Muscle layer of colon (tissue), 2 donors: Measurements from ENCODE around the gene C16orf54.
"Not testable (repeated sequence)": the region's sequence is repeated elsewhere in the genome, so short reads cannot be mapped to it uniquely, and the experiment has no call there.

ENCODE experiments used
- H3K27ac ChIP-seq: one replicate; pipeline ENCODE4 v1.7.0; 2013; ENCODE audit warnings: low read depth, mild to moderate bottlenecking, low read length, moderate library complexity
- H3K27me3 ChIP-seq, 2 donors: one replicate each; pipeline ENCODE4 v1.7.0; 2013; ENCODE audit warnings: low read length in 2 of 2, mild to moderate bottlenecking in 2 of 2; ENCODE audit not compliant: insufficient read depth in 2 of 2, control insufficient read depth in 1 of 2
- H3K36me3 ChIP-seq: one replicate; pipeline ENCODE4 v1.7.0; 2013; ENCODE audit warnings: mild to moderate bottlenecking, low read length; ENCODE audit not compliant: insufficient read depth
- H3K4me1 ChIP-seq: one replicate; pipeline ENCODE4 v1.7.0; 2013; ENCODE audit warnings: mild to moderate bottlenecking, low read length; ENCODE audit not compliant: insufficient read depth
- H3K4me3 ChIP-seq, 2 donors: one replicate each; pipeline ENCODE4 v1.7.0; 2013; ENCODE audit warnings: low read length in 2 of 2, low read depth in 1 of 2, mild to moderate bottlenecking in 1 of 2, moderate library complexity in 1 of 2
- H3K9ac ChIP-seq: one replicate; pipeline ENCODE4 v1.7.0; 2013; ENCODE audit warnings: low read length
- H3K9me3 ChIP-seq: one replicate; pipeline ENCODE4 v1.7.0; 2013; ENCODE audit warnings: mild to moderate bottlenecking, low read length
- donor health status: abdominal sarcoma.
- donor health status: Adenocarcinoma of cecum.

C16orf54 gene

GRCh38 chr16:29714972-29715371 is 30.8 kb downstream of the C16orf54 start:
- no peak overlapping the region for H3K27ac ChIP-seq
- no peak overlapping the region for H3K9ac ChIP-seq
- H3K4me1 ChIP-seq = peaks cover 6% of the 10 kb centered on the region
- H3K4me3 ChIP-seq = no peak overlapping the region
- no peaks in the 10 kb centered on the region for H3K36me3 ChIP-seq
- H3K9me3 ChIP-seq = no peaks in the 10 kb centered on the region
- no peaks in the 10 kb centered on the region for H3K27me3 ChIP-seq

- Histone ChIP-seq H3K4me1 (peaks cover 6% of the 10 kb centered on the region), H3K36me3 (no peaks in the 10 kb centered on the region), H3K27me3 (no peaks in the 10 kb centered on the region), H3K27ac (no peak overlapping the region), H3K4me3 (no peak overlapping the region), H3K9me3 (no peaks in the 10 kb centered on the region), H3K9ac (no peak overlapping the region)
Measured at GRCh38 chr16:29714396-29714795, 31.4 kb downstream of the C16orf54 start.

GRCh38 chr16:29712809-29713208 is 33.0 kb downstream of the C16orf54 start:
- H3K36me3 ChIP-seq = no peaks in the 10 kb centered on the region
- H3K9ac ChIP-seq = no peak overlapping the region
- no peak overlapping the region for H3K27ac ChIP-seq
- H3K4me1 ChIP-seq = peaks cover 6% of the 10 kb centered on the region
- H3K9me3 ChIP-seq = no peaks in the 10 kb centered on the region
- H3K27me3 ChIP-seq = no peaks in the 10 kb centered on the region
- H3K4me3 ChIP-seq = no peak overlapping the region

- Histone ChIP-seq H3K36me3 (no peaks in the 10 kb centered on the region), H3K9me3 (no peaks in the 10 kb centered on the region), H3K4me3 (no peak overlapping the region), H3K27ac (no peak overlapping the region), H3K27me3 (no peaks in the 10 kb centered on the region), H3K9ac (no peak overlapping the region), H3K4me1 (peaks cover 6% of the 10 kb centered on the region)
Measured at GRCh38 chr16:29710227-29711219, 35.3 kb downstream of the C16orf54 start.

GRCh38 chr16:29709657-29710056 is 36.1 kb downstream of the C16orf54 start:
- not testable (repeated sequence) for H3K4me1 ChIP-seq, H3K36me3 ChIP-seq, H3K27ac ChIP-seq, H3K9me3 ChIP-seq, H3K4me3 ChIP-seq, H3K27me3 ChIP-seq, H3K9ac ChIP-seq

GRCh38 chr16:29708917-29709600 is 36.7 kb downstream of the C16orf54 start:
- Histone ChIP-seq H3K4me3 (no peak overlapping the region), H3K9me3 (no peaks in the 10 kb centered on the region), H3K9ac (no peak overlapping the region), H3K4me1 (peaks cover 6% of the 10 kb centered on the region), H3K27ac (no peak overlapping the region), H3K36me3 (no peaks in the 10 kb centered on the region), H3K27me3 (no peaks in the 10 kb centered on the region)

- not testable (repeated sequence) for H3K9me3 ChIP-seq, H3K36me3 ChIP-seq, H3K4me1 ChIP-seq, H3K27me3 ChIP-seq, H3K27ac ChIP-seq, H3K9ac ChIP-seq, H3K4me3 ChIP-seq
Measured at GRCh38 chr16:29707160-29707559, 38.6 kb downstream of the C16orf54 start.

- H3K9ac ChIP-seq = no peak overlapping the region
- H3K27ac ChIP-seq = no peak overlapping the region
- no peak overlapping the region for H3K4me3 ChIP-seq
- H3K36me3 ChIP-seq = no peaks in the 10 kb centered on the region
- no peaks in the 10 kb centered on the region for H3K27me3 ChIP-seq
- no peaks in the 10 kb centered on the region for H3K4me1 ChIP-seq
- H3K9me3 ChIP-seq = no peaks in the 10 kb centered on the region
Measured at GRCh38 chr16:29705030-29705429, 40.8 kb downstream of the C16orf54 start.

- H3K4me3 ChIP-seq = no peak overlapping the region
- H3K27ac ChIP-seq = no peak overlapping the region
- H3K9me3 ChIP-seq = no peaks in the 10 kb centered on the region
- H3K27me3 ChIP-seq = no peaks in the 10 kb centered on the region
- no peak overlapping the region for H3K9ac ChIP-seq
- no peaks in the 10 kb centered on the region for H3K36me3 ChIP-seq
- H3K4me1 ChIP-seq = no peaks in the 10 kb centered on the region
Measured at GRCh38 chr16:29702269-29702668, 43.5 kb downstream of the C16orf54 start.

GRCh38 chr16:29701214-29701555 is 44.6 kb downstream of the C16orf54 start:
- H3K36me3 ChIP-seq = no peaks in the 10 kb centered on the region
- no peak overlapping the region for H3K9ac ChIP-seq
- no peaks in the 10 kb centered on the region for H3K9me3 ChIP-seq
- H3K27ac ChIP-seq = no peak overlapping the region
- no peaks in the 10 kb centered on the region for H3K4me1 ChIP-seq
- H3K27me3 ChIP-seq = no peaks in the 10 kb centered on the region
- no peak overlapping the region for H3K4me3 ChIP-seq

- no peaks in the 10 kb centered on the region for H3K27me3 ChIP-seq
- H3K36me3 ChIP-seq = no peaks in the 10 kb centered on the region
- H3K4me1 ChIP-seq = no peaks in the 10 kb centered on the region
- no peak overlapping the region for H3K27ac ChIP-seq
- H3K9me3 ChIP-seq = no peaks in the 10 kb centered on the region
- H3K4me3 ChIP-seq = no peak overlapping the region
- H3K9ac ChIP-seq = no peak overlapping the region
Measured at GRCh38 chr16:29700253-29700987, 45.4 kb downstream of the C16orf54 start.
